GM12878 (cell line): Measurements from ENCODE around the gene FARS2. TPM values are rescaled to one million over a fixed set of nuclear protein-coding genes. Genes with fewer than 3 reads are reported as not detected.

Experiments
- ATAC-seq: fragments of 200-7000 bp; cut with Tn5 transposase; 3 replicates; pipeline ENCODE4 v1.9.1; 2020; ENCODE audit warnings: mild to moderate bottlenecking, moderate library complexity
- BruUV-seq: library from RNA; stranded (reverse); fragments of 400-500 nt; replicated peaks from 2 replicates; lab custom pipeline; 2021; lab: Mats Ljungman, UMichigan
- CTCF ChIA-PET: fragments of 300-600 bp; sonication (Branson Sonifier 250); formaldehyde crosslinking; extraction: SDS; loops from one replicate; lab custom pipeline; 2021; ENCODE audit warnings: inconsistent platforms; lab: Yijun Ruan, JAX
- POLR2A ChIA-PET: fragments of 350-600 bp; formaldehyde crosslinking; extraction: SDS; loops from one replicate; lab custom pipeline; 2021; ENCODE audit warnings: inconsistent platforms; lab: Charles Lee
- RAD21 ChIA-PET: fragments of 300-600 bp; sonication (Branson Sonifier 250); formaldehyde crosslinking; loops from one replicate; lab custom pipeline; 2023; ENCODE audit warnings: antibody characterized with exemption; ENCODE audit not compliant: unreplicated experiment; lab: Charles Lee
- SMC1A ChIA-PET: fragments of 300-600 bp; sonication (Branson Sonifier 250); formaldehyde crosslinking; loops from one replicate; lab custom pipeline; 2023; ENCODE audit not compliant: unreplicated experiment, uncharacterized antibody; lab: Charles Lee
- DNase-seq: peaks from one replicate; pipeline ENCODE4 v3.0.0-alpha.2; 2011; ENCODE audit warnings: low read depth, low spot score
- FAIRE-seq: peaks from 3 replicates; lab custom pipeline; 2011; peaks lifted over from hg19 to GRCh38; lab: Jason Lieb, UNC
- H2AFZ ChIP-seq: 2 replicates; pipeline ENCODE4 v1.6.0; 2011; ENCODE audit warnings: low read depth, low read length, control low read depth; ENCODE audit not compliant: control insufficient read depth
- H3K27ac ChIP-seq: 2 replicates; pipeline ENCODE4 v1.5.1; 2011; ENCODE audit warnings: control low read depth; ENCODE audit not compliant: control insufficient read depth, insufficient read depth
- H3K27me3 ChIP-seq, 2 experiments: replicated peaks in 1 of 2; 2 replicates each; pipeline versions ENCODE4 v1.6.0 to v1.6.1; 2011; ENCODE audit warnings: low read length in 1 of 2; ENCODE audit not compliant: control insufficient read depth in 2 of 2, insufficient read depth in 2 of 2
- H3K36me3 ChIP-seq, 2 experiments: 2 replicates each; pipeline ENCODE4 v1.5.1; 2011; ENCODE audit warnings: low read length in 1 of 2; ENCODE audit not compliant: control insufficient read depth in 2 of 2, insufficient read depth in 2 of 2
- H3K4me1 ChIP-seq: 2 replicates; pipeline ENCODE4 v1.6.1; 2011; ENCODE audit warnings: mild to moderate bottlenecking, low read length, moderate library complexity, mixed read lengths; ENCODE audit not compliant: control insufficient read depth, insufficient read depth
- H3K4me2 ChIP-seq: 2 replicates; pipeline ENCODE4 v1.6.0; 2011; ENCODE audit warnings: control low read depth; ENCODE audit not compliant: control insufficient read depth, insufficient read depth
- H3K4me3 ChIP-seq: fragments of 200-600 bp; sonication (generic); 2 replicates; pipeline ENCODE4 v1.5.1; 2016
- H3K79me2 ChIP-seq: 2 replicates; pipeline ENCODE4 v1.6.0; 2011; ENCODE audit warnings: low read length; ENCODE audit not compliant: control insufficient read depth, insufficient read depth
- H3K9ac ChIP-seq: 2 replicates; pipeline ENCODE4 v1.8.0; 2011; ENCODE audit warnings: low read length, control low read depth, mixed read lengths; ENCODE audit not compliant: control insufficient read depth, insufficient read depth
- H3K9me3 ChIP-seq: replicated peaks from 3 replicates; pipeline ENCODE4 v1.5.1; 2011; ENCODE audit warnings: mild to moderate bottlenecking, low read length; ENCODE audit not compliant: control insufficient read depth, insufficient read depth
- H4K20me1 ChIP-seq: 2 replicates; pipeline ENCODE4 v1.6.0; 2011; ENCODE audit not compliant: control insufficient read depth, insufficient read depth
- WGBS: methylation state at CpG from one replicate; pipeline ENCODE4 v1.1.6; 2016; ENCODE audit warnings: low lambda C conversion rate; ENCODE audit not compliant: insufficient replicate concordance, insufficient coverage; ENCODE audit errors: missing lambda C conversion rate; 5-methylcytosine and 5-hydroxymethylcytosine counted together
- in situ Hi-C: fragments of 300-500 bp; cut with MboI; formaldehyde crosslinking; loops from 9 replicates; pipeline ENCODE4 v1.14.3; 2018; ENCODE audit warnings: mixed read lengths
- intact Hi-C: fragments of 100-400 bp; cut with micrococcal nuclease; formaldehyde crosslinking; loops from one replicate; pipeline ENCODE4 v1.14.2; 2022; ENCODE audit not compliant: unreplicated experiment
- polyA plus RNA-seq, 11 experiments: library from polyadenylated mRNA; depleted of rRNA in 4 of 11; unstranded in 6 of 11; stranded (reverse) in 5 of 11; fragments of >200 nt; fragmentation: Nextera tagmentation in 4 of 11; fragmentation: Illumina TruSeq in 1 of 11; extraction: Ambion mirVana in 4 of 11; extraction: Trizol in 1 of 11; gene quantifications; 1 replicate in 1 of 11; 2 replicates in 10 of 11; pipeline versions ENCODE4 v1.2.1 to v1.2.3, GENCODE V29; 2011 to 2016; ENCODE audit warnings: inconsistent platforms in 2 of 11, missing spikeins in 2 of 11, low read depth in 1 of 11
- total RNA-seq, 4 experiments: library from RNA; depleted of rRNA in 3 of 4; stranded (reverse); fragments of >200 nt in 3 of 4; fragmentation: Illumina TruSeq in 1 of 4; extraction: Trizol in 1 of 4; gene quantifications; 2 replicates each; pipeline versions ENCODE4 v1.2.1 to v1.2.3, GENCODE V29; 2013 to 2021
- TF ChIP-seq, protein P1 (sequence below): IDR thresholded peaks from 2 replicates; pipeline ENCODE4 v1.6.1; 2012; ENCODE audit warnings: low read depth, low read length, improper control_type of control experiment
- TF ChIP-seq, protein P2 (sequence below): fragments of 450-650 bp; IDR thresholded peaks from 2 replicates; pipeline ENCODE4 v1.6.1; 2017; ENCODE audit warnings: mild to moderate bottlenecking, moderate library complexity

FARS2 gene
- total and polyA plus RNA-seq, 10 of the 15 experiments (the other 5 are each of a cell fraction or from before 2014, with no cell fraction given): 16.8 to 46.7 (median 25.6) TPM

DNA sequence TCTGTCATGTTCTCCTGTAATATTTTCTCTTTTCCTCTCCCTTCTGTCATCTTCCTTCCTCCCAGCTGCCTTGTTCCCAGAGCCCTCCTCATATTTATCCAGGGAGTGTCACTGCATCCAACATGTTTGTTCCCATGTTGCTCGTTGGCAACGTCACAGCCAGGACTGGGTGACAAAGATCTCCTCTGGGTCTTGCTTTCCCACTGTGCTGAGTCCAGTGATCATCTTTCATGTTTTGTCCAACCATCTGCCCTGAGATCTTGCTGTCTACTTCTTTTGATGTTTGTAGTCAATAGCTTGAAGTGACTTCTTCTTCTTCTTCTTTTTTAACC lies 26.6 kb downstream of the FARS2 start:
- H3K4me2 ChIP-seq: no peak overlapping the region
- FAIRE-seq (no peak), DNase-seq (no peak), ATAC-seq (no peak)
- H3K4me1 ChIP-seq: peaks cover 14% of the 10 kb centered on the region
- ChIA-PET POLR2A (no interaction called here), SMC1A (interaction anchor here (0.7 to 1.4 kb wide), 6 partner anchors 12 to 113 kb away, joined by 3 to 6 read pairs (median 4); partner anchors contain the start of gene FARS2), RAD21 (interaction anchor here (0.7 to 0.9 kb wide), 3 partner anchors 11 to 23 kb away, joined by 3 read pairs; no protein-coding TSS in a partner anchor), CTCF (interaction anchor here (1.2 to 2.1 kb wide), 3 partner anchors 15 to 144 kb away, joined by 4 to 11 read pairs (median 9); no protein-coding TSS in a partner anchor)
- H3K79me2 ChIP-seq: peaks cover 4% of the 10 kb centered on the region; the same call in 1 of the 2 replicates
- intact Hi-C loops: no loop called here
- TF ChIP-seq, protein P1, sequence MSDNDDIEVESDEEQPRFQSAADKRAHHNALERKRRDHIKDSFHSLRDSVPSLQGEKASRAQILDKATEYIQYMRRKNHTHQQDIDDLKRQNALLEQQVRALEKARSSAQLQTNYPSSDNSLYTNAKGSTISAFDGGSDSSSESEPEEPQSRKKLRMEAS: no peak
- TF ChIP-seq, protein P2, sequence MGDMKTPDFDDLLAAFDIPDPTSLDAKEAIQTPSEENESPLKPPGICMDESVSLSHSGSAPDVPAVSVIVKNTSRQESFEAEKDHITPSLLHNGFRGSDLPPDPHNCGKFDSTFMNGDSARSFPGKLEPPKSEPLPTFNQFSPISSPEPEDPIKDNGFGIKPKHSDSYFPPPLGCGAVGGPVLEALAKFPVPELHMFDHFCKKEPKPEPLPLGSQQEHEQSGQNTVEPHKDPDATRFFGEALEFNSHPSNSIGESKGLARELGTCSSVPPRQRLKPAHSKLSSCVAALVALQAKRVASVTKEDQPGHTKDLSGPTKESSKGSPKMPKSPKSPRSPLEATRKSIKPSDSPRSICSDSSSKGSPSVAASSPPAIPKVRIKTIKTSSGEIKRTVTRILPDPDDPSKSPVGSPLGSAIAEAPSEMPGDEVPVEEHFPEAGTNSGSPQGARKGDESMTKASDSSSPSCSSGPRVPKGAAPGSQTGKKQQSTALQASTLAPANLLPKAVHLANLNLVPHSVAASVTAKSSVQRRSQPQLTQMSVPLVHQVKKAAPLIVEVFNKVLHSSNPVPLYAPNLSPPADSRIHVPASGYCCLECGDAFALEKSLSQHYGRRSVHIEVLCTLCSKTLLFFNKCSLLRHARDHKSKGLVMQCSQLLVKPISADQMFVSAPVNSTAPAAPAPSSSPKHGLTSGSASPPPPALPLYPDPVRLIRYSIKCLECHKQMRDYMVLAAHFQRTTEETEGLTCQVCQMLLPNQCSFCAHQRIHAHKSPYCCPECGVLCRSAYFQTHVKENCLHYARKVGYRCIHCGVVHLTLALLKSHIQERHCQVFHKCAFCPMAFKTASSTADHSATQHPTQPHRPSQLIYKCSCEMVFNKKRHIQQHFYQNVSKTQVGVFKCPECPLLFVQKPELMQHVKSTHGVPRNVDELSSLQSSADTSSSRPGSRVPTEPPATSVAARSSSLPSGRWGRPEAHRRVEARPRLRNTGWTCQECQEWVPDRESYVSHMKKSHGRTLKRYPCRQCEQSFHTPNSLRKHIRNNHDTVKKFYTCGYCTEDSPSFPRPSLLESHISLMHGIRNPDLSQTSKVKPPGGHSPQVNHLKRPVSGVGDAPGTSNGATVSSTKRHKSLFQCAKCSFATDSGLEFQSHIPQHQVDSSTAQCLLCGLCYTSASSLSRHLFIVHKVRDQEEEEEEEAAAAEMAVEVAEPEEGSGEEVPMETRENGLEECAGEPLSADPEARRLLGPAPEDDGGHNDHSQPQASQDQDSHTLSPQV: no peak
- H3K27me3 ChIP-seq: no peaks in the 10 kb centered on the region
- no peak overlapping the region for H3K4me3 ChIP-seq
- H4K20me1 ChIP-seq: no peaks in the 10 kb centered on the region
- in situ Hi-C loops: no loop called here
- no peaks in the 10 kb centered on the region for H3K36me3 ChIP-seq
- H2AFZ ChIP-seq: no peak overlapping the region
- no peaks in the 10 kb centered on the region for H3K9me3 ChIP-seq
- no peak overlapping the region for H3K9ac ChIP-seq
- no peak overlapping the region for H3K27ac ChIP-seq
- WGBS: 30% methylated on average over 2 of the region's 2 CpGs
- BruUV-seq: no TSS peak
